HepG2 (cell line): ENCODE data around the gene ITM2B. TPM values are rescaled to one million over a fixed set of nuclear protein-coding genes. Genes with fewer than 3 reads are reported as not detected.
A peak's percentile ranks its signal among the peaks of the same experiment; 100 is the strongest.

Source experiments
- E2F2 ChIP-seq: sonication (generic); formaldehyde crosslinking; IDR thresholded peaks from 2 replicates; pipeline ENCODE4 v1.4.0; 2020; ENCODE audit warnings: missing genetic modification reagents, borderline replicate concordance
- HDAC6 ChIP-seq: fragments of 200-600 bp; sonication (generic); IDR thresholded peaks from 2 replicates; pipeline ENCODE4 v1.7.0; 2017; ENCODE audit warnings: mild to moderate bottlenecking, antibody characterized with exemption, low read length, low read depth
- ISX ChIP-seq: sonication (generic); formaldehyde crosslinking; conservative IDR thresholded peaks from 2 replicates; pipeline ENCODE4 v1.5.0; 2020; ENCODE audit warnings: missing genetic modification reagents
- KLF15 ChIP-seq: sonication (generic); formaldehyde crosslinking; IDR thresholded peaks from 2 replicates; pipeline ENCODE4 v1.8.1; 2023; ENCODE audit warnings: borderline replicate concordance, mild to moderate bottlenecking, inconsistent platforms, missing genetic modification reagents, mixed read lengths
- MAX ChIP-seq: IDR thresholded peaks from 2 replicates; pipeline ENCODE4 v1.6.1; 2012; ENCODE audit warnings: inconsistent platforms
- MBD4 ChIP-seq: IDR thresholded peaks from 2 replicates; pipeline ENCODE4 v1.6.1; 2012; ENCODE audit warnings: low read length, inconsistent platforms, borderline replicate concordance
- NFKB2 ChIP-seq: sonication (generic); formaldehyde crosslinking; IDR thresholded peaks from 2 replicates; pipeline ENCODE4 v1.4.0; 2020; ENCODE audit warnings: missing genetic modification reagents, borderline replicate concordance
- NFYC ChIP-seq: IDR thresholded peaks from 2 replicates; pipeline ENCODE4 v1.6.1; 2016; ENCODE audit warnings: missing genetic modification reagents, missing compliant biosample characterization
- U2AF1 ChIP-seq: fragments of 200-400 bp; formaldehyde crosslinking; optimal IDR thresholded peaks from 2 replicates; pipeline ENCODE3; 2017; ENCODE audit warnings: mild to moderate bottlenecking, low read depth, low read length
- ZNF205 ChIP-seq: IDR thresholded peaks from 2 replicates; pipeline ENCODE4 v1.6.1; 2018; ENCODE audit warnings: missing biosample characterization, missing genetic modification reagents
- ZNF501 ChIP-seq: sonication (generic); formaldehyde crosslinking; IDR thresholded peaks from 2 replicates; pipeline ENCODE4 v1.5.1; 2020; ENCODE audit warnings: mild to moderate bottlenecking, moderate library complexity, missing genetic modification reagents
- ZSCAN5A ChIP-seq: sonication (generic); formaldehyde crosslinking; IDR thresholded peaks from 2 replicates; pipeline ENCODE4 v1.8.0; 2022; ENCODE audit warnings: mild to moderate bottlenecking, missing genetic modification reagents, borderline replicate concordance
- polyA plus RNA-seq, 8 experiments: library from polyadenylated mRNA; depleted of rRNA in 3 of 8; stranded (reverse) in 7 of 8; unstranded in 1 of 8; fragments of >200 nt; fragmentation: Illumina TruSeq in 4 of 8; extraction: Trizol in 4 of 8; gene quantifications; 2 replicates each; pipeline versions ENCODE4 v1.2.1 to v1.2.3, GENCODE V29; 2011 to 2016; ENCODE audit warnings: low read depth in 4 of 8, missing spikeins in 1 of 8, mixed read lengths in 1 of 8; ENCODE audit not compliant: insufficient read depth in 1 of 8
- total RNA-seq, 5 experiments: library from RNA; depleted of rRNA; stranded (reverse); fragments of >200 nt; fragmentation: Illumina TruSeq; extraction: Trizol; gene quantifications; 2 replicates each; pipeline ENCODE4 v1.2.3, GENCODE V29; 2016; ENCODE audit warnings: low read depth in 1 of 5
- TF ChIP-seq, protein P1 (sequence below): sonication (generic); formaldehyde crosslinking; IDR thresholded peaks from 2 replicates; pipeline ENCODE4 v1.4.0; 2020; ENCODE audit warnings: mild to moderate bottlenecking, missing genetic modification reagents
- TF ChIP-seq, protein P2 (sequence below): sonication (generic); formaldehyde crosslinking; IDR thresholded peaks from 2 replicates; pipeline ENCODE4 v1.4.0; 2020; ENCODE audit warnings: mild to moderate bottlenecking, missing genetic modification reagents
- TF ChIP-seq, protein P3 (sequence below): sonication (generic); formaldehyde crosslinking; conservative IDR thresholded peaks from 2 replicates; pipeline ENCODE4 v1.4.0; 2020; ENCODE audit warnings: missing genetic modification reagents

ITM2B gene
- total and polyA plus RNA-seq, 2 of the 13 experiments (the other 11 are each of a cell fraction or from before 2014, with no cell fraction given), result 158 to 373 TPM

- TF ChIP-seq, protein P1, sequence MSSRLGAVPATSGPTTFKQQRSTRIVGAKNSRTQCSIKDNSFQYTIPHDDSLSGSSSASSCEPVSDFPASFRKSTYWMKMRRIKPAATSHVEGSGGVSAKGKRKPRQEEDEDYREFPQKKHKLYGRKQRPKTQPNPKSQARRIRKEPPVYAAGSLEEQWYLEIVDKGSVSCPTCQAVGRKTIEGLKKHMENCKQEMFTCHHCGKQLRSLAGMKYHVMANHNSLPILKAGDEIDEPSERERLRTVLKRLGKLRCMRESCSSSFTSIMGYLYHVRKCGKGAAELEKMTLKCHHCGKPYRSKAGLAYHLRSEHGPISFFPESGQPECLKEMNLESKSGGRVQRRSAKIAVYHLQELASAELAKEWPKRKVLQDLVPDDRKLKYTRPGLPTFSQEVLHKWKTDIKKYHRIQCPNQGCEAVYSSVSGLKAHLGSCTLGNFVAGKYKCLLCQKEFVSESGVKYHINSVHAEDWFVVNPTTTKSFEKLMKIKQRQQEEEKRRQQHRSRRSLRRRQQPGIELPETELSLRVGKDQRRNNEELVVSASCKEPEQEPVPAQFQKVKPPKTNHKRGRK (CRISPR knock-in tag), result no peak
- TF ChIP-seq KLF15 (CRISPR knock-in tag) (no peak), NFYC (CRISPR knock-in tag) (no peak), ZSCAN5A (CRISPR knock-in tag) (no peak), NFKB2 (CRISPR knock-in tag) (peak; percentile 79; the same call in 1 of the 2 replicates), U2AF1 (no peak), HDAC6 (no peak), E2F2 (CRISPR knock-in tag) (peak; percentile 20; the same call in 1 of the 2 replicates), ZNF501 (CRISPR knock-in tag) (no peak; the same call in 1 of the 2 replicates), MAX (no peak; the same call in 1 of the 2 replicates), ZNF205 (CRISPR knock-in tag) (no peak), ISX (CRISPR knock-in tag) (peak; percentile 8; the same call in 1 of the 2 replicates), MBD4 (no peak)
- TF ChIP-seq, protein P2, sequence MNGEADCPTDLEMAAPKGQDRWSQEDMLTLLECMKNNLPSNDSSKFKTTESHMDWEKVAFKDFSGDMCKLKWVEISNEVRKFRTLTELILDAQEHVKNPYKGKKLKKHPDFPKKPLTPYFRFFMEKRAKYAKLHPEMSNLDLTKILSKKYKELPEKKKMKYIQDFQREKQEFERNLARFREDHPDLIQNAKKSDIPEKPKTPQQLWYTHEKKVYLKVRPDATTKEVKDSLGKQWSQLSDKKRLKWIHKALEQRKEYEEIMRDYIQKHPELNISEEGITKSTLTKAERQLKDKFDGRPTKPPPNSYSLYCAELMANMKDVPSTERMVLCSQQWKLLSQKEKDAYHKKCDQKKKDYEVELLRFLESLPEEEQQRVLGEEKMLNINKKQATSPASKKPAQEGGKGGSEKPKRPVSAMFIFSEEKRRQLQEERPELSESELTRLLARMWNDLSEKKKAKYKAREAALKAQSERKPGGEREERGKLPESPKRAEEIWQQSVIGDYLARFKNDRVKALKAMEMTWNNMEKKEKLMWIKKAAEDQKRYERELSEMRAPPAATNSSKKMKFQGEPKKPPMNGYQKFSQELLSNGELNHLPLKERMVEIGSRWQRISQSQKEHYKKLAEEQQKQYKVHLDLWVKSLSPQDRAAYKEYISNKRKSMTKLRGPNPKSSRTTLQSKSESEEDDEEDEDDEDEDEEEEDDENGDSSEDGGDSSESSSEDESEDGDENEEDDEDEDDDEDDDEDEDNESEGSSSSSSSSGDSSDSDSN (CRISPR knock-in tag), result peak; percentile 90; the same call in 1 of the 2 replicates
- TF ChIP-seq, protein P3, sequence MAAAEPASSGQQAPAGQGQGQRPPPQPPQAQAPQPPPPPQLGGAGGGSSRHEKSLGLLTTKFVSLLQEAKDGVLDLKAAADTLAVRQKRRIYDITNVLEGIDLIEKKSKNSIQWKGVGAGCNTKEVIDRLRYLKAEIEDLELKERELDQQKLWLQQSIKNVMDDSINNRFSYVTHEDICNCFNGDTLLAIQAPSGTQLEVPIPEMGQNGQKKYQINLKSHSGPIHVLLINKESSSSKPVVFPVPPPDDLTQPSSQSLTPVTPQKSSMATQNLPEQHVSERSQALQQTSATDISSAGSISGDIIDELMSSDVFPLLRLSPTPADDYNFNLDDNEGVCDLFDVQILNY (CRISPR knock-in tag), result no peak
Measured at GRCh38 chr13:48233046-48233888, at the start of gene ITM2B (continued).
